Mucosa of gallbladder (tissue), 1 donor: Measurements from ENCODE around the gene TCEAL4. TPM values are rescaled to one million over a fixed set of nuclear protein-coding genes. Genes with fewer than 3 reads are reported as not detected.

ENCODE experiments used
- total RNA-seq: library from RNA; stranded (reverse); gene quantifications from one replicate; pipeline ENCODE4 v1.2.1, GENCODE V29; 2021
- donor health status: DM: no; HTN: no; CAD: no.

TCEAL4 gene
- total RNA-seq, 1 donor from 2014 or later, result 86.4 TPM

Other genes with a start within 250 kb of the TCEAL4 start
- gene TCEAL9, start 229.0 kb upstream of the TCEAL4 start, total RNA-seq, result 28.4 TPM
- gene BEX3, start 209.0 kb upstream of the TCEAL4 start, total RNA-seq, result 96.0 TPM
- 0.92 TPM for gene RAB40A, start 66.0 kb upstream of the TCEAL4 start, total RNA-seq
- 34.2 TPM for gene TCEAL3, start 22.4 kb downstream of the TCEAL4 start, total RNA-seq
- 37.5 TPM for gene TCEAL1, start 43.5 kb downstream of the TCEAL4 start, total RNA-seq
- 254 TPM for gene MORF4L2, start 101.2 kb downstream of the TCEAL4 start, total RNA-seq
- not detected for gene TMEM31, start 125.4 kb downstream of the TCEAL4 start, total RNA-seq
- 13.8 TPM for gene PLP1, start 191.3 kb downstream of the TCEAL4 start, total RNA-seq
- gene RAB9B, start 246.7 kb downstream of the TCEAL4 start, total RNA-seq, result 5.7 TPM